GM21381 (cell line): ENCODE measurements around the gene TMEM135.
A peak's percentile ranks its signal among the peaks of the same experiment; 100 is the strongest.
"Not testable (repeated sequence)": the region's sequence is repeated elsewhere in the genome, so short reads cannot be mapped to it uniquely, and the experiment has no call there.

Source experiments
- ATAC-seq: cut with Tn5 transposase; IDR thresholded peaks from one replicate; pipeline ENCODE4 v1.9.1; 2021; ENCODE audit warnings: mild to moderate bottlenecking, moderate library complexity; ENCODE audit not compliant: unreplicated experiment

The TMEM135 gene

DNA sequence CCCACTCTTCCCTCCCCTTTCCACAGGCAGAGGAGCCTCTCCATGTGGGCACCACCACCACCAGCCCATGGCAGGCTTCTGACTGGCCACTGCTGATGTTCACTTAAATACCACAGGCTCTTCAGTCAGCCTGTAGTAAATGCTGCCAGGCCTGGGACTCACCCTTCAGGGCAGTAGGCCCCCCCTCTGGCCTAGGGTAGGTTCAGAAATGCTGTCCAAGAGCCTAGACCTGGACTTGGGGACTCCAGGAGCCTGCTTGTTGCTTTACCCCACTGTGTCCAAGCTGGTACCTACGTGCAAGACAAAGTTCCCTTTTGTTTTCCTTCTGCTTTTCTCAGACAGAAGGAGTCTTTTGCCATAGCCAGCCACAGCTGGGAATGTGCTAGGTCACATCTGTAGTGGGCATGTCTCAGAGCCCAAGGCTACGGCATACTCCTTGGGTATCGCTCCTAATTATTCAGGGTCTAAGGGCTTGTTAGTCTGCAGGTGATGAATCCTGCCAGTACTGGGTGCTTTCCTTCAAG is 38.6 kb downstream of the TMEM135 start:
- ATAC-seq: no peak

DNA sequence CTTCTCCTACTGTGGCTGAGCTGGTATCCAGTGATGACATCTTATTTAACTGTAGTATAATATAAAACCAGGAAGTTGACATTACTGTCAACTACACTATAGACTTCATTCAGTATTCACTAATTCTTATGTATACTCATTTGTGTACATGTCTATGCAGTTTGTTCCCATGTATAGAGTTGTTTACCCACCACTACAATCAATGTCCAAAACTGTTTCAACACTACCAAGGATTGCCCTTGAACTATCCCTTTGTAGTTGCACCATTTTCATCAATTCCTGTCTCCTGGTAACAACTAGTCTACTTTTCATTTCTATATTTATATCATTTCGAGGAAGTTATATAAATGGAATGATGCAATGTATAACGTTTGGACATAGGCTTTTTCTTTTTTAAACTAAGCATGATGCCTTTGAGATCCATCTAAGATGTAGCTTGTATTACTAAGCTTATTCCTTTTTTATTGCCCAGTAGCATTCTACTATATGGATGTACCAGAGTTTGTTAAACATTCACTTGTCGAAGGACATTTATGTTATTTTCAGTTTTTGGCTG is 39.2 kb downstream of the TMEM135 start:
- no peak for ATAC-seq

GRCh38 chr11:87081358-87081757 is 43.6 kb downstream of the TMEM135 start:
- ATAC-seq: peak; percentile 75

GRCh38 chr11:87082590-87082989 is 44.9 kb downstream of the TMEM135 start:
- no peak for ATAC-seq

DNA sequence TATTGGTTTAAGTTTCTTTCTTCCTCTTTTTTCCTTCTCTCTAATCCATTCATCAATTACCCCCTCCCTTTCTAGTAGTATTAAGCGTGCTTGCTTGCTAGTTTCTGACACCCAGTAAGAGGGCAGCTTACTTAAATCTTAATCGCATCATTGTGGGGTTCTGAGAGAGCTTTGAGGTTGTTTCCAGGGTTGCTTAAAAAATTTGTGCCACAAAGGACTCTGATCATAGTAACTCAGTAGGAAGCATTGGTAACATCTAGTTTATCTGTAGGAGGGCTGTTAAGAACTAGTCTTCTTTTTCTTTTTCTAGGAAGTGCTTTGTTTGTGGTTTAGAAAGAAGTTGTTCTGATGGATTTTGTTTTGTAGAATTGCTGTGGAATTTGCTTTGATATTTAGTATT is 45.3 kb downstream of the TMEM135 start:
- ATAC-seq: no peak

DNA sequence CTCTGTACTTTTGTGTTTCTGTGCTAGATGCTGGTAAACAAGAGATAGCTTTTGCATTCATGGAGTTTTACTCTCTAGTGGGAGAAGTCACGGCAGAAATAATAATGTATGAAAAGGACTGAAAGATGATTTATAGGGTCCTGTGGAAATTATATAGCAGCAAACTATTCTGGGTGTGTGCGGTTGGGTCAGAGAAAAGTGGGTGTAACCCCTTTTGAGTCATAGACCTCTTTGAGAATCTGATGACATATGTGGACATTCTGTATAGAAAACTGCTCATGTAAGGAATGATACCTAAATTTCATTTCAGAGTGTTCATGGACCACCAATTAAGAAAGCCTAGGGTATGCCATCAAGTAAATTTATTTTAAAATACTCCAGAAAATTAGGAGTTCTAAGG is 54.4 kb downstream of the TMEM135 start:
- no peak for ATAC-seq

DNA sequence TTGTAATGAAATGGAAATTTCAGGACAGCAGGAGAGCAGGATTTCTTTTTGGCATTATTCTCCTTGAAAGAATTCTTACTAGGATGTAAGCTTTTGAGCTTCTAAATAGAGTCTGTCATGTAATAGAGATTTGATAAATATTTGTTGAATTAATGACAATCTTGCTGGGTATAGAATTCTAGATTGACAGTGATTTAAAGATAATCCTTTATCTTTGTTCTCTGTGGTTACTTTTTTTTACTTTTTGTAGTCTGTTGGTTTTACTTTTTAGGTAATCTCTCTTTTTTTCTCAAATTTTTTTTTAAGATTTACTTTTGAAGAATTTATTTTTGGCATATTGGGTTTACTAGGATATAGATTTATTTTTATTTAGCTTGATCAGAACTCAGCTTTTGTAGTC is 54.8 kb downstream of the TMEM135 start:
- no peak for ATAC-seq

GRCh38 chr11:87097582-87097981 is 59.8 kb downstream of the TMEM135 start:
- peak; percentile 91 for ATAC-seq

GRCh38 chr11:87101956-87102580 is 64.3 kb downstream of the TMEM135 start:
- ATAC-seq: no peak

DNA sequence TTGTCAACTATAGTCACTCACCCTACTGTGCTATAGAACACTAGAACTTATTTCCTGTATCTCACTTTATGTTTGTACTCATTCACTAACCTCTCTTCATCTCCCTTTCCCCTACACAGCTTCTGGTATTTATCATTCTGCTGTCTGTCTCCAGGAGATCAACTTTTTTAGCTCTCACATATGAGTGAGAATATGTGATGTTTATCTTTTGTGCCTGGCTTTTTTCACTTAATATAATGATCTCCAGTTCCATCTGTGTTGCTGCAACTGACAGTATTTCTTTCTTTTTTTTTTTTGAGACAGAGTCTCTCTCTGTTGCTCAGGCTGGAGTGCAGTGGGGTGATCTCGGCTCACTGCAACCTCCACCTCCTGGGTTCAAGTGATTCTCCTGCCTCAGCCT is 68.1 kb downstream of the TMEM135 start:
- not testable (repeated sequence) for ATAC-seq

- not testable (repeated sequence) for ATAC-seq
Measured at GRCh38 chr11:87107379-87107778, 69.6 kb downstream of the TMEM135 start.

DNA sequence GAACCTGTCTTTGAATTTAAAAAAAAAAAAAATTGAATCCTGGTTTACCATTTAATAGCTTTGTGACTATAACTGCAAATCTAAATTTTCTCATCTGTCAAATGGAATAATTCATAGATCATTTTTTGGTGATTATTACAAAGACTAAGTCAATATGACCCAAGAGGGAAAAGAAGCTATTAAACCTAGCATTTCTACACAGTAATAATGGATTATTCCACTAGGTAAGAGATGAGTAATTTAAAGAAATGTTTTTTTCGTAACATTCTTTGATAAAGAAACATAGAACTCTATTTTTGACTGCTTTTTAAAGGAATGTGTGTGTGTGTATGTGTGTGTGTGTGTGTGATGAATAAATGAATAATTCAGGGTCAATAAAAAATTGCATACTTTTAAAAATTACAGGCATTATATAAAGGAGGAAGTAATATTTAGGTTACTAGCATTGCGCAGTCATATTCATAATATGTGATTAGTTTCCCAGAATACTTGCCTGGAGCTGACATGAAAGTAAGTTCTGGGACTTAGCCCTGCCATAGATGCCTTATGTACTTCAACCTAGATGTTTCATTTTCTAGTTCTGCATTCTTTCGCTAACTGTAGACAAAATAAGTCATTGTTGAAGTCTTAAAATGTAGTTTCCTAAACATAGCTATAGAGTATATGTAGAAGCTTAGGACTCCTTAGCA is 72.9 kb downstream of the TMEM135 start:
- no peak for ATAC-seq

DNA sequence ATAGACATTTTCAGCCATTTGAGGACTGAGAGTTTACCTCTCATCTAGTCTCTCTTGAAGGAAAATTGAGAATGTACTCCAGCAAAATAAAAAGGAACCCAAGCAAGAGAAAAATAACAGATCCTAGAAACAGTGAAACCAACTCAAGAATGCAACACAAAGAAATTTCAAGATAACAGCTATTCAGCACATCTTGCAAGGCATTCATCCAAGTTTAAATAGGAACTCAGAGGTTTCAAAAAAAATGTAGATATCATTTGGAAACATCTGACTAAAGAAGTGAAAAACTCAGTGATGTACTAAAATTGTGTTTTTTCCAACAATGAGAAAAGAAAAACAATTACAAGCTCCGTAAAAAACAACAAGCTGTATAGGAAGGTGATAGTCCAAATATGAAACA is 76.4 kb downstream of the TMEM135 start:
- ATAC-seq: no peak

- ATAC-seq: no peak
Measured at GRCh38 chr11:87116185-87116584, 78.5 kb downstream of the TMEM135 start.

GRCh38 chr11:87120937-87121336 is 83.2 kb downstream of the TMEM135 start:
- ATAC-seq: no peak

- no peak for ATAC-seq
Measured at GRCh38 chr11:87122852-87123251, 85.1 kb downstream of the TMEM135 start.

- ATAC-seq: no peak
Measured at GRCh38 chr11:87125257-87125656, 87.5 kb downstream of the TMEM135 start.

GRCh38 chr11:87127101-87127500 is 89.4 kb downstream of the TMEM135 start:
- ATAC-seq: no peak

DNA sequence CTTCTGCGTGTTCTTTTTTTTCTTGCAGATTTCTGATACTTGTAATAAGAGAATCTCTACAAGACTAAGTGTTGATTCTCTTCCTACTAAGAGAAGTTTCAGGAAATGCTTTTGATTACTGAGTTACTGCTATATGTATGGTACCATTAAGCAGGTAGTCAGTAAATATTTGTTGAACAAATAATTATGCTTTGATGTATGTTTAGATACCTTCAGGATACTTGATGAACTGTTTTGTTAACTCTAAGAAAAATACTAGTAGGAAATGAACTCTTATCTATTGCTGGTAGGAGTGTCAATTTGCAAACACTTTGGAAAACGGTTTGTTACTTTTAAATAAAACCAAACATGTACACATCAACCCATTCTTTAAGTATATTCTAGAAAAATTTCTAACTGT is 90.6 kb downstream of the TMEM135 start:
- ATAC-seq: no peak

DNA sequence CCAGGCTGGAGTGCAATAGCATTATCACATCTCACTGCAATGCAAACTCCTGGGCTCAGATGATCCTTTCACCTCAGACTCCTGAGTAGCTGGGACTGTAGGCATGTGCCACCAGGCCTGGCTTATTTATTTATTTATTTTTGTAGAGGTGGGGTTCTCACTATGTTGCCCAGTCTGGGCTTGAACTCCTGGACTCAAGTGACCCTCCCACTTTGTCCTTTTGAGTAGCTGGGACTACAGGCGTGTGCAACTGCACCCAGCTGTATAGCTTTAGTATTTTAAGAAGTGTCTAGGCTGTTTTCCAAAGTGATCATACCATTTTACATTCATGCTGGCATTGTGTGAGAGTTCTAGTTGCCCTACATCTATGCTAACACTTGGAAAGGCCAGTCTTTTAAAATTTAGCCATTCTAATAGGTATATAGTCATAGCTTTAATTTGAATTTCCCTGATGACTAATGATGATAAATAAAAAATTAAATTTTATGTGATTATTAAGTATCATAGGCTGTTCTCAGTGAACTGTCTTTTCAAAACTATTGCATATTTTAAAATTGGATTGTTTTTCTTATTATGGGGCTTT is 96.9 kb downstream of the TMEM135 start:
- ATAC-seq: no peak

DNA sequence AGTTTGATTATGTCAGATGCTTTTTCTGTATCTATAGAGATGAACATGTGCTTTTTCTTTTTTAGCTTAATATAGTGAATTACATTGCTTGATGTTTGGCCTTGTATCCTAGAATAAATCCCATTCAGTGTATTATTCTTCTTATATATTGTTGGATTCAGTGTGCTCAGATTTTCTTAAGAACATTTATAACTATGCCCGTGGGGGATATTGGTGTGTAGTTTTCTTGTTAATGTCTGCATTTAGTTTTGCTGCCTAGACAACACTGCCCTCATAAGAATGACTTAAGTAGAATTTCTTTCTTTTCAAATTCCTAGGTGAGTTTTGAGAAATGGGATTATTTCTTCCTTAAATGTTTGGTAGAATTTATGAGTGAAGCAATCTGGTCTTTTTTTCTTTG is 98.5 kb downstream of the TMEM135 start:
- ATAC-seq: no peak

- ATAC-seq: no peak
Measured at GRCh38 chr11:87137711-87138110, 100.0 kb downstream of the TMEM135 start.
